ENCODE data around the gene TPCN2.
A peak's percentile ranks its signal among the peaks of the same experiment; 100 is the strongest.

TPCN2 gene

DNA sequence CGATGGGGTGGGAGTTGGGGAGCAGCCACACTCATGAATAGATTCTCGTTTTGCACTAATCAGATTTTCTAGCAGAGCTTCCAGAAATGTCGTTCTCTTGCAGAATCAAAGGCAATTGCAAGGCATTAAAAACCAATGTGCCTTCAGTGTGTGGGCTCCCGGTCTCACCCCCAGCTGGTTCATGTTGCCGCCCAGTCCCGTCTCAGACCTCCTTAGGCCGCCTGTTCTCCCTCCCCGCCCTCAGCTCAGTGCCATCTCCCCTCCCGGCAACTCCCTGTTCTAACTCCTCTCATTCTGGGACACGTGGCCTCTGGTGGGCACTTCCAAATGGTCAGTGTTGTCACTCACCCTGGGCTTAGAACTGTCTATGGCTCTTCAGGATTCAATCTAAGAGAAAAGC lies 64.5 kb downstream of the TPCN2 start:
- Histone ChIP-seq H3K36me3 (ENCODE audit: control insufficient read depth in 1 of 2, insufficient read depth in 2 of 2, low read length in 2 of 2) (no peaks in the 10 kb centered on the region), H3K4me3 (ENCODE audit: low read depth in 1 of 2, low read length in 2 of 2) (no peak overlapping the region), H3K4me1 (ENCODE audit: control insufficient read depth in 1 of 2, insufficient read depth in 2 of 2, low read length in 2 of 2) (peaks cover 9 to 10% of the 10 kb centered on the region in 2 donors), H3K27me3 (ENCODE audit: control insufficient read depth in 1 of 2, insufficient read depth in 2 of 2, low read length in 2 of 2) (peaks cover 0 to 2% of the 10 kb centered on the region in 2 donors), H3K9ac (ENCODE audit: low read depth in 1 of 2, low read length in 2 of 2) (no peak overlapping the region), H3K27ac (ENCODE audit: low read depth, low read length) (no peak overlapping the region), H3K9me3 (ENCODE audit: control insufficient read depth in 1 of 2, low read length in 2 of 2) (no peaks in the 10 kb centered on the region)

DNA sequence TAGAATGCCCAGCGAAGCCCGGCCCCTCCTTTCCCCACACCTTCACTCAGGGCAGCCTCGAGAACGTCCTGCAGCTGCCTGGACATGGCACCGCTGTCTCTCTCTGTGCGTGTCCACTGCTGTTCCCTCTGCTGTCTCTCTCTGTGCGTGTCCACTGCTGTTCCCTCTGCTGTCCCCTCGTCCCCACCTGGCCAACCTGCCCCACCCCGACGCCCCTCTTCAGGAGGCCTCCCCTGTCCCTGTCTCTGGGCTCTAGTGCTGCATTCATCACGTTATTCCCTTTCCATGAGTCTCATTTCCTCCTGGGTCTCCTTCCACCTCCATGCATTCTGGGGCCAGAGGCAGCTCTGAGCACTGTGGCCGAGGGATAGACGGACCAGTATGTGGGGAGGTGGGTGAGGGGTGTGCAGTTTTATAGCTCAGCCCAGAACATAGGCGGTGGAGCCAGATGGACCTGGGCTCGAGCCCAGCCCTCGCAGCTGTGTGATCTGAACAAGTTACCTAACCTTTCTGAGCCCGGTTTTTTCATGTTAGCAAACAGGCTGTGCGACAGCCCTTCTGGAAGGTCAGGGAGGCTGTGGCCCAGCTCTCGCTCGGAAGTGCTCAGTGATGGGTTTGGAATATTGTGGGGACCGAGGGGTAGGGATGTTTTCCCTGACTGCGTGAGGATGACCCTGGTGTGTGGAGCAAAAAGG lies 65.1 kb downstream of the TPCN2 start:
- H3K9ac ChIP-seq (ENCODE audit: low read depth in 1 of 2, low read length in 2 of 2): no peak overlapping the region
- H3K4me3 ChIP-seq (ENCODE audit: low read depth in 1 of 2, low read length in 2 of 2): no peak overlapping the region
- peaks cover 9 to 10% of the 10 kb centered on the region in 2 donors for H3K4me1 ChIP-seq (ENCODE audit: control insufficient read depth in 1 of 2, insufficient read depth in 2 of 2, low read length in 2 of 2)
- H3K36me3 ChIP-seq (ENCODE audit: control insufficient read depth in 1 of 2, insufficient read depth in 2 of 2, low read length in 2 of 2): no peaks in the 10 kb centered on the region
- no peak overlapping the region for H3K27ac ChIP-seq (ENCODE audit: low read depth, low read length)
- no peaks in the 10 kb centered on the region for H3K9me3 ChIP-seq (ENCODE audit: control insufficient read depth in 1 of 2, low read length in 2 of 2)
- peaks cover 0 to 2% of the 10 kb centered on the region in 2 donors for H3K27me3 ChIP-seq (ENCODE audit: control insufficient read depth in 1 of 2, insufficient read depth in 2 of 2, low read length in 2 of 2)

DNA sequence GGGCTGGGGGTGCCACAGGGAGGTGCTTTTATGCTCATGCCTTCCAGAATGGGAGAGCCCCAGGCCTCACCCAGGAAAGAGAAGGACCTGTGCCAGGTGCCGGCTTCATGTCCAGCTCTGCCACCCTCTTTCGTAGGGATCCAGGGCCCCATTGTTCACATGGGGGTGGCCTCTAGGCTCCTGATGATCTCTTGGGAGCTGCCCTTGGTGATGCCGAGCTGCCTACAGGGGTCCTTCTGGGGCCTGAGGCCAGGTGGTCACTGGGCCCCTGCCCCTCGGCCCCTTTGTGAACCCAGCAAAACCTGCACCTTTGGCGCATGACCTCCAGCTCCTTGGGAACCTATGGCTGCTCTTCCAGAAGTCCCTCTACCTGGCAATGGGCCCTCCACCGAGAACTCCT lies 65.6 kb downstream of the TPCN2 start:
- H3K9me3 ChIP-seq (ENCODE audit: control insufficient read depth in 1 of 2, low read length in 2 of 2): no peaks in the 10 kb centered on the region
- H3K4me3 ChIP-seq (ENCODE audit: low read depth in 1 of 2, low read length in 2 of 2): no peak overlapping the region
- H3K27me3 ChIP-seq (ENCODE audit: control insufficient read depth in 1 of 2, insufficient read depth in 2 of 2, low read length in 2 of 2): peaks cover 0 to 2% of the 10 kb centered on the region in 2 donors
- H3K27ac ChIP-seq (ENCODE audit: low read depth, low read length): no peak overlapping the region
- H3K4me1 ChIP-seq (ENCODE audit: control insufficient read depth in 1 of 2, insufficient read depth in 2 of 2, low read length in 2 of 2): peaks cover 9 to 10% of the 10 kb centered on the region in 2 donors
- H3K9ac ChIP-seq (ENCODE audit: low read depth in 1 of 2, low read length in 2 of 2): no peak overlapping the region
- no peaks in the 10 kb centered on the region for H3K36me3 ChIP-seq (ENCODE audit: control insufficient read depth in 1 of 2, insufficient read depth in 2 of 2, low read length in 2 of 2)

DNA sequence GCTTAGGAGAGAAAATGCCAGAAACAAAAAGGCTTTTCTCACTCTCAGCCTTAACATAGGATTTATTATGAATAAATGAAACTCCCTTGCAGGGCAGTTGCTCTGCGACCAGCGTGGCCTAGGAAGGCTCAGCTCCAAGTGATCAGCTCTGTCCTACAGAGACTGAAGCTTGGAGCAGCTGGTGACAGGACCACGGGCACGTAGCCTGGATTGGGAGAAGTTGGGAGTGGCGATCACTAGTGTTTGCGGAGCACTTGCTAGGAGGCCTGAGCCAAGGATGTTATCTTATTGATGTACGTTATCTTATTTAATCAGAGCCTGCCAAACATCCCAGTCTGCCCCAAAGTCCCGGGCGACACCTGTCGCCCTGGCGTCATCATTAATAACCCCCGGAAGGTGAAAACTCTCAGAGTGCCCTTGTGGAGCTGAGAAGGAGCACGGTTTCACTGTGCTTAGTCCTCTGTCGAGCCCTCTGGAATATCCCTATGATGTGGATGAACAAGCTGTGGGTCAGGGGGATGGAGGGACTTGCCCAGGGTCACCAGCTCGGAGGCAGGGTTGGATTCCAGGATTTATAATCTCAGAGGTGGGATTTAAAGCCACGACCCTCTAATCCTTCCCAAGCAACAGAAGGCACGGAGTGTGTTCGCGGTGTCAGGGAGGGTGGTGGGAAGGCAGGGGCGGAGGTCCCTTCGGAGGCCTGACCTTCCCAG lies 66.2 kb downstream of the TPCN2 start:
- Histone ChIP-seq H3K9ac (ENCODE audit: low read depth in 1 of 2, low read length in 2 of 2) (no peak overlapping the region), H3K27me3 (ENCODE audit: control insufficient read depth in 1 of 2, insufficient read depth in 2 of 2, low read length in 2 of 2) (peaks cover 0 to 2% of the 10 kb centered on the region in 2 donors), H3K9me3 (ENCODE audit: control insufficient read depth in 1 of 2, low read length in 2 of 2) (no peaks in the 10 kb centered on the region), H3K4me3 (ENCODE audit: low read depth in 1 of 2, low read length in 2 of 2) (no peak overlapping the region), H3K36me3 (ENCODE audit: control insufficient read depth in 1 of 2, insufficient read depth in 2 of 2, low read length in 2 of 2) (no peaks in the 10 kb centered on the region), H3K4me1 (ENCODE audit: control insufficient read depth in 1 of 2, insufficient read depth in 2 of 2, low read length in 2 of 2) (peaks cover 9 to 10% of the 10 kb centered on the region in 2 donors), H3K27ac (ENCODE audit: low read depth, low read length) (peak overlapping the region; percentile 10)

DNA sequence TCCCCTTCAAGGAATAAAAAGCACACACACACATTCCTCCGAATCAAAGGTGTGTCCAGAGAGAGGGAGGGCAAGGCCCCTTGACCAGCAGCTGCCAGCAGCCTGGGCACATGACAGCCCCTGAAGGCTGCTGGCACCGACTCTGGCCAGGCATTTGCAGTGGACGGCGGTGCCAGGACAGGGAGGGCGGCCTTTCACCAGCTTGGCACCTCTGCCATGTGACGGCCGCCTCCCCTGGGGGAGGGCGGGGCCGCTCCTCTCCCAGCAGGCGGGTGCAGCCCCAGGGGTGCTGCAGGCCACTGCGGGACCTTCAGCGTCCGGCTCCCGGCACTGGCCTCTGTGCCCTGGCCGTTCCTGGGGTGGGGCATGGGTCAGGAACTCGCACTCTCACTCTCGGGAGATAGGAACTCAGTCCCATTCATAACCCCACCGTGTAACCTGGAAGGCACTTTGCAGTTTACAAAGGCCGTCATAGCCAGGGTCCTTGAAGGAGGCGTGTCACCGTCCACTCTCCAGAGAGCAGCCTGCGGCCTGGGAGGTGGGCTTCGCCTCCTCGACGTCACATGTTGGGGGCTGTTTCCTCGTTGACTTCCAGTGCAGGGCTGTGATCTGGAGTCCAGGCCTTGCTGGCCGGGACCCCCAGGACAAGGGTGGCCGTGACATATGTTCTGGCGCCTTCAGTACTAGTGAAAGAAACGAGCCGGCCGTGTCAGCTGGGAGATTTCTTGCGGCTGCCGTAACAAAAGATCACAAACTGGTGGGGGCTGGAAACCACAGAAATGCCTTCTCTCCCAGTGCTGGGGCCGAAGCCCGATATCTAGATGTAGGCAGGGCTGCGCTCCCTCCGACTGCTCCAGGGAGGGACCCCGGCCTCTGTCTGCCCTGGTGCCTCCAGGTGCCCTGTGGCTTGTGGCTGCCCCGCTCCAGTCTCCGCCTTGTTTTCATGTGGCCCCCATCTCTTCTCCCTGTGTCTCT lies 67.1 kb downstream of the TPCN2 start:
- Histone ChIP-seq H3K27me3 (ENCODE audit: control insufficient read depth in 1 of 2, insufficient read depth in 2 of 2, low read length in 2 of 2) (peaks cover 0 to 2% of the 10 kb centered on the region in 2 donors), H3K36me3 (ENCODE audit: control insufficient read depth in 1 of 2, insufficient read depth in 2 of 2, low read length in 2 of 2) (no peaks in the 10 kb centered on the region), H3K9ac (ENCODE audit: low read depth in 1 of 2, low read length in 2 of 2) (no peak overlapping the region), H3K4me3 (ENCODE audit: low read depth in 1 of 2, low read length in 2 of 2) (no peak overlapping the region), H3K4me1 (ENCODE audit: control insufficient read depth in 1 of 2, insufficient read depth in 2 of 2, low read length in 2 of 2) (peaks cover 9 to 10% of the 10 kb centered on the region in 2 donors), H3K9me3 (ENCODE audit: control insufficient read depth in 1 of 2, low read length in 2 of 2) (no peaks in the 10 kb centered on the region), H3K27ac (ENCODE audit: low read depth, low read length) (no peak overlapping the region)

DNA sequence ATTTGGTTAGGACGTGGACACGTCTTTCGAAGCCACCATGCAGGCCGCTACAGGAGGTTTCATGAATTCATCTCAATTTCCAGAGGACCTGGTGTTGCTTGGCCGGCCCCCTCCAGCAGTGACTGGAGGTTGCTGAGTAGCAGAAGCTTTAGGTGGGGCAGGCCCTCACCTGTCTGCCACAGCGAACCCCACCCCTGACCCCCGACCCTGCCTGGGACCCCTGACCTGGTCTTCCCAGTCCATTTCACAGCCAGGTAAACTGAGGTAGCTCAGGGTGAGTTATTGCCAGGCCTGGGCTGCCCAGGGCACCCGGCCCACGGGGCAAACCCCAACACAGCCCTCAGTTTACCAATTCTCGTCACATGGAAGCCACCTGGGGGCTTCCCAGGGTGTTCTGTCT lies 67.9 kb downstream of the TPCN2 start:
- H3K9ac ChIP-seq (ENCODE audit: low read depth in 1 of 2, low read length in 2 of 2): no peak overlapping the region
- no peaks in the 10 kb centered on the region for H3K9me3 ChIP-seq (ENCODE audit: control insufficient read depth in 1 of 2, low read length in 2 of 2)
- no peaks in the 10 kb centered on the region for H3K36me3 ChIP-seq (ENCODE audit: control insufficient read depth in 1 of 2, insufficient read depth in 2 of 2, low read length in 2 of 2)
- peaks cover 9 to 10% of the 10 kb centered on the region in 2 donors for H3K4me1 ChIP-seq (ENCODE audit: control insufficient read depth in 1 of 2, insufficient read depth in 2 of 2, low read length in 2 of 2)
- no peak overlapping the region for H3K4me3 ChIP-seq (ENCODE audit: low read depth in 1 of 2, low read length in 2 of 2)
- H3K27ac ChIP-seq (ENCODE audit: low read depth, low read length): no peak overlapping the region
- peaks cover 0 to 2% of the 10 kb centered on the region in 2 donors for H3K27me3 ChIP-seq (ENCODE audit: control insufficient read depth in 1 of 2, insufficient read depth in 2 of 2, low read length in 2 of 2)

DNA sequence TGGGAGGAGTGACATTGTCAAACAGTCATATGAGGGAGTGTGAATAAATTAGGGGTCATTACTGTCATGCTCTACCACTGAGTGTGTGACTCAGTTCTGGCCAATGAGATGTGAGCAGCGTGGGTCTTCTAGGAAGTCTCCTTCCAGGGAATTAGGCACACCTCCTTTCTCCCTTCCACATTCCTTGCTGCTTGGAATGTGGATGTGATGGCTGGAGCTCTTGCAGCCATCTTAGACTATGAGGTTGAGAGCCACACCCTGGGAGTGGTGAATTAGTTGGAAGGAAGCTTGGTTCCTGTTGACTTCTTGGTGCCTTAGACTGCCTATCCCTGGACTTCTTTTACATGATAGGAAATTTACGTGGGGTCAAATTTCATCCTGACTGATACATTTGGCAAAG lies 70.5 kb downstream of the TPCN2 start:
- Histone ChIP-seq H3K27ac (ENCODE audit: low read depth, low read length) (no peak overlapping the region), H3K9me3 (ENCODE audit: control insufficient read depth in 1 of 2, low read length in 2 of 2) (no peaks in the 10 kb centered on the region), H3K36me3 (ENCODE audit: control insufficient read depth in 1 of 2, insufficient read depth in 2 of 2, low read length in 2 of 2) (no peaks in the 10 kb centered on the region), H3K9ac (ENCODE audit: low read depth in 1 of 2, low read length in 2 of 2) (no peak overlapping the region), H3K4me3 (ENCODE audit: low read depth in 1 of 2, low read length in 2 of 2) (no peak overlapping the region), H3K4me1 (ENCODE audit: control insufficient read depth in 1 of 2, insufficient read depth in 2 of 2, low read length in 2 of 2) (peaks cover 25 to 30% of the 10 kb centered on the region in 2 donors), H3K27me3 (ENCODE audit: control insufficient read depth in 1 of 2, insufficient read depth in 2 of 2, low read length in 2 of 2) (no peaks in the 10 kb centered on the region)

DNA sequence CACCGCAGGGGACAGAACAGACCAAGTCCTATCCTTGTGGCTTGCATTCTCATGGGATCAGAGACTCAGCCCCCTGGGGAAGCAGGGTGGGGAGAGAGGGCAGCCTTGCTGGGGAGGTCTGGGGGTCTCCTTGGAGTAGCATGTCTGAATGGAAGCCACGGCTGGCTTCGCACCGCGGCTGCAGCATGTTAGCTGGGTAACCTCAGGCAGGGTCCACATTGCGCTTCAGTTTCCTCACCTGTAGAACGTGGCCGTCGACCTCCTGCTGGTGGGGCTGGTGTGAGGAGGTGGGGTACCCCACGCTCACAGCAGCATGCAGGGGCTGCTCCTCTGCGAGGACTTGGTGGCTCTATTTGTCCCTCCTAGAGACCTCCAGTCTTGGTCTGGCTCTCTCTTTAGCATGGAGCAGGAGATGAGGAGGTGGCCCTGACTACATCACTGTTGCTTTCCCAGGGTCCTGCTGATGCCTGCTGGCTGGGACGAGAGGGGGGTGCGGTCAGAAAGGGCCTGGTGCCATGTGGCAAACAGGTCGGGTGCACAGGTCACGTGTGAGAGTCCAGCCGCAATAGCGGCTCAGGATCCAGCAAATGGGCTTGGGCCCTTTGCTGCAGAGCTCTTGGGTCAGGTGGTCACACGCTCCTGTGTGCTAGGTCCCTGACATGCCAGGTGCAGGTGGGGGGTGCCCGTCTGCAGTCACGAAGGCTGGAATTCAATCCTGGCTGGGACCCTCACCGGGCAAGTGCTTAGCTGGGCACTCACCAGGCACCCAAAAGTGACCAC lies 71.6 kb downstream of the TPCN2 start:
- H3K36me3 ChIP-seq (ENCODE audit: control insufficient read depth in 1 of 2, insufficient read depth in 2 of 2, low read length in 2 of 2): no peaks in the 10 kb centered on the region
- H3K4me1 ChIP-seq (ENCODE audit: control insufficient read depth in 1 of 2, insufficient read depth in 2 of 2, low read length in 2 of 2): peaks cover 22 to 25% of the 10 kb centered on the region in 2 donors
- H3K9me3 ChIP-seq (ENCODE audit: control insufficient read depth in 1 of 2, low read length in 2 of 2): no peaks in the 10 kb centered on the region
- H3K4me3 ChIP-seq (ENCODE audit: low read depth in 1 of 2, low read length in 2 of 2): no peak overlapping the region
- no peaks in the 10 kb centered on the region for H3K27me3 ChIP-seq (ENCODE audit: control insufficient read depth in 1 of 2, insufficient read depth in 2 of 2, low read length in 2 of 2)
- H3K9ac ChIP-seq (ENCODE audit: low read depth in 1 of 2, low read length in 2 of 2): no peak overlapping the region
- H3K27ac ChIP-seq (ENCODE audit: low read depth, low read length): no peak overlapping the region

DNA sequence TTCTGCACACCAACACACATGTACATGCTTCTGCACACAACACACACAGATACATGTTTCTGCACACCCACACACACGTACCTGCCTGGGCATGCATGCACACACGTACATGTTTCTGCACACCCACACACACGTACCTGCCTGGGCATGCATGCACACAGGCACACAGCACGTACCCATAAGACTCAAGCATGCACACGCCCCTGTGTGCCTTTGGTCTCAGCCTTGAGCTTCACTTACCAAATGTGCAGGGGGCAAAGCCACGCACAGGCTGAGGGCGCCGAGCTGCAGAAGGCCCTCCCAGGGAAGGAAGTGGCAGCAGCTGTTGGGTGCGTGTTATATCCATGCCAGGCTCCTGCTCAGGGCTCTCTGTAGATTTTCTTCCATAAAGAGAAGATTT lies 72.3 kb downstream of the TPCN2 start:
- Histone ChIP-seq H3K27ac (ENCODE audit: low read depth, low read length) (no peak overlapping the region), H3K9ac (ENCODE audit: low read depth in 1 of 2, low read length in 2 of 2) (no peak overlapping the region), H3K4me1 (ENCODE audit: control insufficient read depth in 1 of 2, insufficient read depth in 2 of 2, low read length in 2 of 2) (peaks cover 16 to 21% of the 10 kb centered on the region in 2 donors), H3K27me3 (ENCODE audit: control insufficient read depth in 1 of 2, insufficient read depth in 2 of 2, low read length in 2 of 2) (no peaks in the 10 kb centered on the region), H3K4me3 (ENCODE audit: low read depth in 1 of 2, low read length in 2 of 2) (no peak overlapping the region), H3K9me3 (ENCODE audit: control insufficient read depth in 1 of 2, low read length in 2 of 2) (no peaks in the 10 kb centered on the region), H3K36me3 (ENCODE audit: control insufficient read depth in 1 of 2, insufficient read depth in 2 of 2, low read length in 2 of 2) (no peaks in the 10 kb centered on the region)

Measured in duodenal mucosa (tissue), 2 donors.